Mesendoderm (in vitro differentiated cells): ENCODE measurements around the gene MAS1L.

ENCODE experiments used
- DNase-seq: peaks from one replicate; pipeline ENCODE4 v3.0.0; 2013
- H2AK5ac ChIP-seq: 2 replicates; pipeline ENCODE4 v1.6.1; 2013; ENCODE audit warnings: low read length, inconsistent platforms
- H2BK120ac ChIP-seq: 2 replicates; pipeline ENCODE4 v1.6.1; 2013; ENCODE audit warnings: low read depth, mild to moderate bottlenecking, low read length, moderate library complexity, mixed read lengths
- H2BK15ac ChIP-seq: replicated peaks from 2 replicates; pipeline ENCODE4 v1.6.1; 2013; ENCODE audit warnings: low read depth, mild to moderate bottlenecking, moderate library complexity
- H2BK5ac ChIP-seq: 2 replicates; pipeline ENCODE4 v1.6.1; 2013; ENCODE audit warnings: low read length, inconsistent platforms
- H3K18ac ChIP-seq: 2 replicates; pipeline ENCODE4 v1.6.1; 2013; ENCODE audit warnings: mild to moderate bottlenecking, low read length, mixed read lengths
- H3K23ac ChIP-seq: one replicate; pipeline ENCODE4 v1.6.1; 2013; ENCODE audit warnings: low read length
- H3K27ac ChIP-seq: 2 replicates; pipeline ENCODE4 v1.5.1; 2013; ENCODE audit warnings: low read depth, mild to moderate bottlenecking, inconsistent platforms, low read length, moderate library complexity
- H3K27me3 ChIP-seq: 2 replicates; pipeline ENCODE4 v1.6.1; 2013; ENCODE audit warnings: low read length, control low read depth, mild to moderate bottlenecking, inconsistent platforms; ENCODE audit not compliant: insufficient read depth, poor library complexity
- H3K36me3 ChIP-seq: 2 replicates; pipeline ENCODE4 v1.6.1; 2013; ENCODE audit warnings: low read length, inconsistent platforms; ENCODE audit not compliant: control insufficient read depth, insufficient read depth
- H3K4ac ChIP-seq: one replicate; pipeline ENCODE4 v1.6.1; 2013; ENCODE audit warnings: low read depth, mild to moderate bottlenecking, low read length, moderate library complexity
- H3K4me1 ChIP-seq: 2 replicates; pipeline ENCODE4 v1.6.1; 2013; ENCODE audit warnings: low read depth, low read length, inconsistent platforms; ENCODE audit not compliant: control insufficient read depth
- H3K4me2 ChIP-seq: 2 replicates; pipeline ENCODE4 v1.6.1; 2013; ENCODE audit warnings: low read length
- H3K4me3 ChIP-seq: 2 replicates; pipeline ENCODE4 v1.5.1; 2013; ENCODE audit warnings: mild to moderate bottlenecking, low read length
- H3K56ac ChIP-seq: one replicate; pipeline ENCODE4 v1.6.1; 2013; ENCODE audit warnings: low read length
- H3K79me1 ChIP-seq: 2 replicates; pipeline ENCODE4 v1.6.1; 2013; ENCODE audit warnings: low read length, inconsistent platforms
- H3K79me2 ChIP-seq: 2 replicates; pipeline ENCODE4 v1.6.1; 2013; ENCODE audit warnings: mild to moderate bottlenecking, low read length; ENCODE audit not compliant: control insufficient read depth, insufficient read depth
- H3K9ac ChIP-seq: 2 replicates; pipeline ENCODE4 v1.6.1; 2013; ENCODE audit warnings: low read length, inconsistent platforms
- H4K5ac ChIP-seq: one replicate; pipeline ENCODE4 v1.6.1; 2013; ENCODE audit warnings: low read length
- H4K8ac ChIP-seq: one replicate; pipeline ENCODE4 v1.6.1; 2013; ENCODE audit warnings: low read depth, mild to moderate bottlenecking, control low read depth, low read length, moderate library complexity
- WGBS: extraction: QIAGEN DNeasy Blood & Tissue Kit; methylation state at CpG from one replicate; pipeline ENCODE4 v1.1.7; 2013; ENCODE audit warnings: low lambda C conversion rate, missing lambda C conversion rate; ENCODE audit not compliant: insufficient coverage; ENCODE audit errors: extremely low coverage; 5-methylcytosine and 5-hydroxymethylcytosine counted together

MAS1L gene

DNA sequence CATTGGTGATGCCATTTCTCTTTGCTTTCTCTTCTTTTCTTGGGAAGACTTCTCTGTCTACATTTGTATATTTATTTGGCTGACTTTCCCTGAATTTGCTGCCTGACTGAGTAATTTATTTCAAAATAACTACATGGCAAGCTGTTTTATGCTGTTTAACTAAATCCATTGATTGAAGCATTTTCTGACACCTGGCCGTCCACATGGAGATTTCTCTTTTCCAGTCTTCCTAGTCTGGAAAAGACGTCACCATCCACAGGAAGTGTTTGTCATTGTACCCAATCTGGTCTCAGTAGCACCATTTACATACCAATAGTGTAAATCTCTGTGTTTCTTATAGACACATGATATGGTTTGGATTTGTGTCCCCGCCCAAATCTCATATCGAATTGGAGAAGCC, 9.2 kb upstream of the MAS1L start:
- Histone ChIP-seq H3K4ac (no peak overlapping the region), H3K4me1 (no peaks in the 10 kb centered on the region)
- WGBS, result no CpG with 5 or more reads among the region's 4 CpGs

DNA sequence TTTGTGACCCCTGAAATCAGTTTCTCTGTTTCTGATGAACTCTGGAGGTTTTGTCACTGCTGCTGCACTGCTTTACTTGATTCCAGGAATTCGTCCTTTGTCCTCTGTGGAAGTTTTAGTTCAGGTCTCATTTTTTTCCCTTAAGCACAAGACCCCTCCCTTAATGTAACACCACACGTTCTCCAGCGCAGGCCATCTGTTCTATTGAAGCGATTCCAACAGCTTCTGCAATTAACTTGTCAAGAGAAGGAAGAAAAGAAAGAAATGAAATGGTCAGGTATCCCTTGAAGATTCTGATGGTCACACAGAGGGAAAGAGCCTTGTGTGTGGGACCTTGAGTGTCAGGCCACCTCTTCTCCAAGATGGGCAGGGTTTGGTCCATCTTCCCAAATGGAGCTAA, 7.8 kb upstream of the MAS1L start:
- no peak overlapping the region for H3K4me2 ChIP-seq
- H3K36me3 ChIP-seq, result no peaks in the 10 kb centered on the region
- no peak overlapping the region for H3K23ac ChIP-seq
- no peaks in the 10 kb centered on the region for H3K79me2 ChIP-seq
- no peak overlapping the region for H3K4ac ChIP-seq
- no CpG with 5 or more reads among the region's 4 CpGs for WGBS
- H3K4me3 ChIP-seq, result no peak overlapping the region
- H3K27me3 ChIP-seq, result no peaks in the 10 kb centered on the region
- H4K5ac ChIP-seq, result no peak overlapping the region
- H2BK15ac ChIP-seq, result no peak overlapping the region
- no peaks in the 10 kb centered on the region for H3K4me1 ChIP-seq
- no peak overlapping the region for H2AK5ac ChIP-seq
- H2BK120ac ChIP-seq, result no peak overlapping the region
- no peak overlapping the region for H2BK5ac ChIP-seq
- no peak for DNase-seq
- H3K79me1 ChIP-seq, result no peaks in the 10 kb centered on the region
- no peak overlapping the region for H3K56ac ChIP-seq
- no peak overlapping the region for H4K8ac ChIP-seq
- H3K27ac ChIP-seq, result no peak overlapping the region
- H3K9ac ChIP-seq, result no peak overlapping the region
- H3K18ac ChIP-seq, result no peak overlapping the region

More for the DNA sequence above, 9.2 kb upstream of the MAS1L start:
- Histone ChIP-seq H3K79me2 (no peaks in the 10 kb centered on the region), H3K27ac (no peak overlapping the region), H4K5ac (no peak overlapping the region), H4K8ac (no peak overlapping the region), H2BK5ac (no peak overlapping the region), H3K18ac (no peak overlapping the region), H2BK120ac (no peak overlapping the region), H3K56ac (no peak overlapping the region), H3K36me3 (no peaks in the 10 kb centered on the region), H2BK15ac (no peak overlapping the region), H3K4me3 (no peak overlapping the region), H2AK5ac (no peak overlapping the region), H3K4me2 (no peak overlapping the region), H3K79me1 (no peaks in the 10 kb centered on the region), H3K9ac (no peak overlapping the region), H3K27me3 (no peaks in the 10 kb centered on the region), H3K23ac (no peak overlapping the region)
- DNase-seq, result no peak

DNA sequence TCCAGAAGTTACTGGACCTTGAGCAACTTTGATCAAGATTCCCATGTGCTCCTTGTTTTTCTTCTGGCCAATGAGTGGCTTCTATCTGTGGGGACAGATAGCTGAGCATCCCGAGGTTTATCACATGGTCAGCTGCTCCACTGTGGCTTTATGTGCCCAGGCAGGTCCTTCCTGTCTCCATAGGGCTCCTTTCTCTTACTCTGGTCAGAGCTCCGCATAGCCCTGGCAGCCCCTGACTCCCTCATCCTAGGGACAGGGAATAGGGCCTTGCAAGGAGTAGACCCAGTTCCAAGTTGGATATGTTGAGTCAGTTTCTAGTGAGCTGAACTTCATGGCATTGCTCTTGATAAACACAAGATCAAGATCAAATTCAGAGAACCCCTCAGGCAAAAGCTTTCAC, 6.4 kb upstream of the MAS1L start:
- Histone ChIP-seq H3K56ac (no peak overlapping the region), H3K18ac (no peak overlapping the region), H3K4ac (no peak overlapping the region), H3K79me2 (no peaks in the 10 kb centered on the region), H3K27me3 (no peaks in the 10 kb centered on the region), H3K4me1 (no peaks in the 10 kb centered on the region), H2BK120ac (no peak overlapping the region), H4K8ac (no peak overlapping the region), H2AK5ac (no peak overlapping the region), H3K36me3 (no peaks in the 10 kb centered on the region), H3K4me3 (no peak overlapping the region), H3K79me1 (no peaks in the 10 kb centered on the region), H3K23ac (no peak overlapping the region), H2BK15ac (no peak overlapping the region), H3K4me2 (no peak overlapping the region), H4K5ac (no peak overlapping the region), H2BK5ac (no peak overlapping the region), H3K27ac (no peak overlapping the region), H3K9ac (no peak overlapping the region)
- DNase-seq, result no peak
- no CpG with 5 or more reads among the region's 2 CpGs for WGBS

DNA sequence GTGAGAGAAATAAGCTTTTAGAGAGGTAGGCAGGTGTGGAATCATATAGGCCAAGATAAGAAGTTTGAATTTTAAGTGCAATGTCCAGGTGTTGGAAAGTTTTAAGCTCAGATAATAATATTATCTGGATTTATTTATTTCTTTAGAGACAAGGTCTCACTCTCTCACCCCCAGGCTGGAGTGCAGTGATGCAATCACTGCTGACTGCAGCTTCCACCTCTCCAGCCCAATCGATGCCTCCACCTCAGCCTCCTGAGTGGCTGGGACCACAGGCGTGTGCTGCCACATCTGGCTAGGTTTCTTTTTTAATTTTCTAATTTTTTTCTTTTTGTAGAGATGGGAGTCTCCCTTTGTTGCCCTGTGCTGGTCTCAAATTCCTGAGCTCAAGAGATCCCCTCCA, 5.5 kb upstream of the MAS1L start:
- Histone ChIP-seq H3K23ac (no peak overlapping the region), H4K5ac (no peak overlapping the region), H3K4me1 (no peaks in the 10 kb centered on the region), H3K79me1 (no peaks in the 10 kb centered on the region), H2BK120ac (no peak overlapping the region), H2BK5ac (no peak overlapping the region), H3K36me3 (no peaks in the 10 kb centered on the region), H3K27ac (no peak overlapping the region), H3K4me2 (no peak overlapping the region), H2AK5ac (no peak overlapping the region), H3K18ac (no peak overlapping the region), H3K27me3 (no peaks in the 10 kb centered on the region), H3K4ac (no peak overlapping the region), H3K4me3 (no peak overlapping the region), H3K79me2 (no peaks in the 10 kb centered on the region), H3K56ac (no peak overlapping the region), H2BK15ac (no peak overlapping the region), H4K8ac (no peak overlapping the region), H3K9ac (no peak overlapping the region)
- no CpG with 5 or more reads among the region's 2 CpGs for WGBS
- no peak for DNase-seq

DNA sequence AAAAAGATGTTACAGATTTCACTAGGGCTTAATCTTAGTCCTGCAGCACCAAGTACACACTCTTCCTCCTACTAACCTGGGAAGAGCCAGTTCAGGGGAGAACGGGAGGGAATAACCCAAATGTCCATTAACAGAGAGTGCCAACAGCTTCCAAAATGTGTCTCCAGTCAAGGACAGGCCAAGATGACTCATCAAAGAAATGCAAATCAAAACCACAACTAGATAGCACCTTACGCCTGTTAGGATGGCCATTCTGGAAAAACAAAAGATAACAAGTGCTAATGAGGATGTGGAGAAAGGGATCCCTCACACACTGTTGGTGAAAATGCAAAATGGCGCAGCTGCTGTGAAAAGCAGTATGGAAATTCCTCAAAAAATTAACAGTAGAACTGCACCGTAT, 3.8 kb upstream of the MAS1L start:
- Histone ChIP-seq H3K36me3 (no peaks in the 10 kb centered on the region), H3K27me3 (no peaks in the 10 kb centered on the region), H3K4me2 (no peak overlapping the region), H2BK5ac (no peak overlapping the region), H4K8ac (no peak overlapping the region), H3K4me1 (no peaks in the 10 kb centered on the region), H3K4ac (no peak overlapping the region), H3K9ac (no peak overlapping the region), H2BK120ac (no peak overlapping the region), H3K79me2 (no peaks in the 10 kb centered on the region), H4K5ac (no peak overlapping the region), H3K18ac (no peak overlapping the region), H3K27ac (no peak overlapping the region), H3K79me1 (no peaks in the 10 kb centered on the region), H3K23ac (no peak overlapping the region), H2AK5ac (no peak overlapping the region), H2BK15ac (no peak overlapping the region), H3K56ac (no peak overlapping the region), H3K4me3 (no peak overlapping the region)
- WGBS, result no CpG with 5 or more reads among the region's 4 CpGs
- peak; percentile 40 for DNase-seq

DNA sequence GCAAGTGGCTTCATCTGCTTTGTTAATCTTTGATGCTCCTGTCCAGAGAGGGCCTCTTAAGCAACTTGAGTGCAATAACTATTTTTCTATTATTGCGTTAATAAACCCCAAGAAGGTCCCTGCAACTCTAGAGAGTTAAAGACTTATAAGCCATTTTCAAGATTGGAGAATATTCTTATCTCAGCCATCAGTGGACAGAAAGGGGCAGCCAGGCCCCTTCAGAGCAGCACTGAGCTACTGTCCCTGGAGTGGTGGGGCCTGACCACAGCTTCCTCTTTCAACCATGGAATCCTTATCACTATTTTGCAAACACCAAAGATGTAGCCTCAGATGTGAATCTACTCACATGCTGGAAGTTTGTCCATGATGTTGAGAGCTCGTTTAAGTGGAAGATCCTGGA, 2.8 kb upstream of the MAS1L start:
- Histone ChIP-seq H3K4ac (no peak overlapping the region), H2AK5ac (no peak overlapping the region), H3K27ac (no peak overlapping the region), H3K4me3 (no peak overlapping the region), H3K4me2 (no peak overlapping the region), H3K23ac (no peak overlapping the region), H3K27me3 (no peaks in the 10 kb centered on the region), H2BK120ac (no peak overlapping the region), H3K4me1 (no peaks in the 10 kb centered on the region), H3K79me2 (no peaks in the 10 kb centered on the region), H3K36me3 (no peaks in the 10 kb centered on the region), H3K56ac (no peak overlapping the region), H4K8ac (no peak overlapping the region), H2BK15ac (no peak overlapping the region), H3K9ac (no peak overlapping the region), H2BK5ac (no peak overlapping the region), H3K18ac (no peak overlapping the region), H3K79me1 (no peaks in the 10 kb centered on the region), H4K5ac (no peak overlapping the region)
- no peak for DNase-seq
- WGBS, result no CpG with 5 or more reads among the region's 2 CpGs
